Tibial artery (tissue), 4 donors: Measurements from ENCODE around the gene HKDC1.
"Not testable (repeated sequence)": the region's sequence is repeated elsewhere in the genome, so short reads cannot be mapped to it uniquely, and the experiment has no call there.

Experiments used
- DNase-seq, 2 donors: peaks; one replicate each; pipeline ENCODE4 v3.0.0-alpha.2; 2019
- H3K27ac ChIP-seq, 2 donors: fragments of 200-600 bp; sonication (generic) in 1 of 2; 1 replicate in 1 of 2; 2 replicates in 1 of 2; pipeline ENCODE4 v1.5.1; 2018 to 2019; ENCODE audit warnings: mild to moderate bottlenecking in 1 of 2
- H3K27me3 ChIP-seq, 2 donors: fragments of 200-600 bp; sonication (generic) in 1 of 2; one replicate each; pipeline versions ENCODE4 v1.5.1 to v1.6.0; 2016 to 2019
- H3K36me3 ChIP-seq, 3 donors: fragments of 200-600 bp; sonication (generic) in 2 of 3; one replicate each; pipeline ENCODE4 v1.5.1; 2016 to 2019; ENCODE audit warnings: mild to moderate bottlenecking in 2 of 3
- H3K4me1 ChIP-seq, 4 donors: fragments of 200-600 bp; sonication (generic) in 2 of 4; 1 replicate in 3 of 4; 2 replicates in 1 of 4; pipeline ENCODE4 v1.5.1; 2016 to 2019
- H3K4me3 ChIP-seq, 2 donors: fragments of 200-600 bp; sonication (generic) in 1 of 2; 1 replicate in 1 of 2; 2 replicates in 1 of 2; pipeline ENCODE4 v1.5.1; 2018 to 2019; ENCODE audit warnings: mild to moderate bottlenecking in 2 of 2
- H3K9me3 ChIP-seq, 3 donors: fragments of 200-600 bp; sonication (generic) in 1 of 3; one replicate each; pipeline ENCODE4 v1.5.1; 2016 to 2019
- CTCF ChIP-seq, 2 experiments: fragments of 200-600 bp in 1 of 2; fragments of 450-650 bp in 1 of 2; IDR thresholded peaks; one replicate each; pipeline ENCODE4 v1.5.1; 2017 to 2019; ENCODE audit warnings: antibody characterized with exemption in 2 of 2, mild to moderate bottlenecking in 1 of 2, moderate library complexity in 1 of 2
- intact Hi-C: fragments of 100-400 bp; cut with DNase I; formaldehyde crosslinking; loops from one replicate; pipeline ENCODE4 v1.15.0; 2023; ENCODE audit warnings: low total_unique reads

Gene HKDC1

DNA sequence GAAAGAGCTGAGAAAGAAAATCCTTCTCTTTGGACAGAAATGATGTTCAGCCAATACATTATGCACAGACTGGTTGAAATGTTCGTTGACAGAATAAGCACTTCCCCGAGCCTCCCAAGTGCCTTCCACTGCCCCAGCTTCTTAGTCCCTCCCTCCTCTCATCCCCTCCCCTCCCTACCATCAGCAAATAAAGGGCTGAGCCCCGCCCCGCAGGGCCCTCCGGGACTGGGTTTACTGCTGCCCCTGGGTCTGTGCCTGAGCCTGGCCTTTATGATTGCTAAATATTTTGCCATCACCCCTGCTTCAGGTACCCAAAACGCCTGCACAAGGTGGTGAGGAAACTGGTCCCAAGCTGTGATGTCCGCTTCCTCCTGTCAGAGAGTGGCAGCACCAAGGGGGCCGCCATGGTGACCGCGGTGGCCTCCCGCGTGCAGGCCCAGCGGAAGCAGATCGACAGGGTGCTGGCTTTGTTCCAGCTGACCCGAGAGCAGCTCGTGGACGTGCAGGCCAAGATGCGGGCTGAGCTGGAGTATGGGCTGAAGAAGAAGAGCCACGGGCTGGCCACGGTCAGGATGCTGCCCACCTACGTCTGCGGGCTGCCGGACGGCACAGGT is 28.1 kb downstream of the HKDC1 start:
- DNase-seq = no peak
- no peaks in the 10 kb centered on the region for H3K27me3 ChIP-seq
- no peak for TF ChIP-seq CTCF (IDR thresholded peaks at IDR 0.05)
- no peak overlapping the region for H3K27ac ChIP-seq
- H3K36me3 ChIP-seq = no peaks in the 10 kb centered on the region
- H3K9me3 ChIP-seq = peaks cover 0 to 7% (median 0%) of the 10 kb centered on the region in 3 donors
- intact Hi-C loops = no loop called here
- no peaks in the 10 kb centered on the region for H3K4me1 ChIP-seq
- H3K4me3 ChIP-seq = no peak overlapping the region

- Histone ChIP-seq H3K27ac (no peak overlapping the region), H3K4me1 (no peaks in the 10 kb centered on the region), H3K27me3 (no peaks in the 10 kb centered on the region), H3K9me3 (peaks cover 0 to 7% (median 0%) of the 10 kb centered on the region in 3 donors), H3K4me3 (no peak overlapping the region), H3K36me3 (no peaks in the 10 kb centered on the region)
- TF ChIP-seq CTCF (IDR thresholded peaks at IDR 0.05) = no peak
- no peak for DNase-seq
- intact Hi-C loops = no loop called here
Observed at GRCh38 chr10:69250041-69250440, 29.9 kb downstream of the HKDC1 start.

DNA sequence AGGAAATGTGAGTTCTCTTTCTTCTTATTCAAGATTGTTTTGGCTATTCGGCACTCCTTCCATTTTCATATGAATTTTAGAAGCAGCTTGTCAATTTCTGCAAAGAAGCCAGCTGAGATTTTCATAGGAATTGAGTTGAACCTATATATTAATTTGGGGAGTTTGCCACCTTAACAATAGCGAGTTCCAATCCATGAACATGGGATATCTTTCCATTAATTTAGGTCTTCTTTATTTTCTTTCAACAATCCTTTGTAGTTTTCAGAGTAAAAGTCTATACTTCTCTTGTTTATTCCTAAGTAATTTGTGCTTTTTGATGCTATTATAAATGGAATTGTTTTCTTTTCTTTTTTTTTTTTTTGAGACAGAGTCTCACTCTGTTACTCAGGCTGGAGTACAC is 31.3 kb downstream of the HKDC1 start:
- H3K9me3 ChIP-seq, H3K27me3 ChIP-seq, H3K36me3 ChIP-seq, H3K4me1 ChIP-seq, DNase-seq, intact Hi-C loops, H3K27ac ChIP-seq, H3K4me3 ChIP-seq: not testable (repeated sequence)

DNA sequence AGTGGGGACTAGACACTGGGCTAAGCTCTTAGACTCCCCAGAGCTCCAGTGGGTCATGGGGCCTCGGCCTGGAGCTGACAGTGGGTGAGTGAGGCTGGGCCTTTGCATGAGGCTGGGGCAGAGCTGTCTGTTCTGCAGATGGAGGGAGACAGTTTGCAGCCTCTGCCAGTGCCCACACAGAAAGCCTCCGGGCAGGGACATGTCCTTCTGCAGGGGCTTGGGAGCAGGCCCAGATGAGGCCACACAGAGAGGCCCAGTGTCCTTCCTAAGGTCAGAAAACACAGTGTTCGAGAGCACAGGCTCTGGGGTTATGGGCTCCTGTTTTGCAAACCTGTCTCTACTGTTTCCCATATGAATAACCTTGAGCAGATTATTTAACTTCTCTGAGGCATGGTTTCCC is 33.0 kb downstream of the HKDC1 start:
- no peaks in the 10 kb centered on the region for H3K27me3 ChIP-seq
- peaks cover 0 to 7% (median 0%) of the 10 kb centered on the region in 3 donors for H3K9me3 ChIP-seq
- no peak overlapping the region for H3K27ac ChIP-seq
- no peak for TF ChIP-seq CTCF (IDR thresholded peaks at IDR 0.05)
- no peak for DNase-seq
- no peaks in the 10 kb centered on the region for H3K4me1 ChIP-seq
- H3K4me3 ChIP-seq = no peak overlapping the region
- H3K36me3 ChIP-seq = no peaks in the 10 kb centered on the region
- intact Hi-C loops = no loop called here

GRCh38 chr10:69254877-69255276 is 34.7 kb downstream of the HKDC1 start:
- Histone ChIP-seq H3K27ac (no peak overlapping the region), H3K4me3 (no peak overlapping the region), H3K4me1 (no peaks in the 10 kb centered on the region), H3K9me3 (peaks cover 0 to 7% (median 0%) of the 10 kb centered on the region in 3 donors), H3K27me3 (no peaks in the 10 kb centered on the region), H3K36me3 (no peaks in the 10 kb centered on the region)
- no peak for TF ChIP-seq CTCF (IDR thresholded peaks at IDR 0.05)
- intact Hi-C loops = no loop called here
- no peak for DNase-seq

- intact Hi-C loops = no loop called here
Observed at GRCh38 chr10:69259547-69260243, 39.6 kb downstream of the HKDC1 start.

More at GRCh38 chr10:69259547-69260243, 39.6 kb downstream of the HKDC1 start:
- Histone ChIP-seq H3K27me3 (no peaks in the 10 kb centered on the region), H3K9me3 (no peaks in the 10 kb centered on the region), H3K4me1 (no peaks in the 10 kb centered on the region), H3K36me3 (no peaks in the 10 kb centered on the region), H3K4me3 (no peak overlapping the region), H3K27ac (no peak overlapping the region)
- no peak for TF ChIP-seq CTCF (IDR thresholded peaks at IDR 0.05)
- no peak for DNase-seq
